Left cardiac atrium (tissue), 4 donors: Measurements from ENCODE around the gene ZNF205. TPM values are rescaled to one million over a fixed set of nuclear protein-coding genes. Genes with fewer than 3 reads are reported as not detected.
"Not testable (repeated sequence)": the region's sequence is repeated elsewhere in the genome, so short reads cannot be mapped to it uniquely, and the experiment has no call there.

Source experiments
- ATAC-seq, 2 donors: fragments of 200-7000 bp; cut with Tn5 transposase; one replicate each; pipeline ENCODE4 v1.9.1; 2020; ENCODE audit warnings: mild to moderate bottlenecking in 2 of 2, moderate library complexity in 2 of 2
- DNase-seq: peaks from one replicate; pipeline ENCODE4 v3.0.0-alpha.2; 2020
- intact Hi-C, 2 donors: fragments of 100-400 bp; cut with DNase I; formaldehyde crosslinking; loops; one replicate each; pipeline versions ENCODE4 v1.14.1 to v1.15.1; 2022 to 2023
- total RNA-seq, 2 donors: library from RNA; stranded (reverse); fragmentation: NEBNext Ultra II Directional; extraction: Animal tissue kit (Norgen Biotek cat#: 25700); gene quantifications; one replicate each; pipeline ENCODE4 v1.2.1, GENCODE V29; 2021
- donor health status: DM: no; HTN: yes; CAD: no.
- donor health status: DM: no; HTN: yes; CAD: no; lungs with severe emphysema.
- donor health status: DM: yes; HTN: yes; CAD: no.
- donor health status: Dilated cardiomyopathy.

The ZNF205 gene
- total RNA-seq, 2 donors from 2014 or later, result 7.0 to 7.2 TPM

GRCh38 chr16:3121851-3122467 lies 9.6 kb downstream of the ZNF205 start:
- ATAC-seq, result no peak
- intact Hi-C loops, result no loop called here
- no peak for DNase-seq

GRCh38 chr16:3122926-3123570 lies 10.7 kb downstream of the ZNF205 start:
- intact Hi-C loops, result no loop called here
- ATAC-seq (no peak), DNase-seq (no peak)

- ATAC-seq (peak; percentile 97 to 98), DNase-seq (peak; percentile 97)
- intact Hi-C loops, result no loop called here
Measured at GRCh38 chr16:3123986-3124886, 11.8 kb downstream of the ZNF205 start.

- ATAC-seq, result no peak
- no peak for DNase-seq
- intact Hi-C loops, result loop anchor here in 1 of 2 donors (2.0 kb wide), 1 partner anchor 69 kb away; no protein-coding TSS in a partner anchor
Measured at GRCh38 chr16:3127745-3128144, 15.4 kb downstream of the ZNF205 start.

GRCh38 chr16:3129137-3130131 lies 17.0 kb downstream of the ZNF205 start:
- ATAC-seq (peak; percentile 68 to 79), DNase-seq (peak; percentile 76)
- intact Hi-C loops, result loop anchor here in 1 of 2 donors (2.0 to 5.0 kb wide), 2 partner anchors 71 to 102 kb away; no protein-coding TSS in a partner anchor

DNA sequence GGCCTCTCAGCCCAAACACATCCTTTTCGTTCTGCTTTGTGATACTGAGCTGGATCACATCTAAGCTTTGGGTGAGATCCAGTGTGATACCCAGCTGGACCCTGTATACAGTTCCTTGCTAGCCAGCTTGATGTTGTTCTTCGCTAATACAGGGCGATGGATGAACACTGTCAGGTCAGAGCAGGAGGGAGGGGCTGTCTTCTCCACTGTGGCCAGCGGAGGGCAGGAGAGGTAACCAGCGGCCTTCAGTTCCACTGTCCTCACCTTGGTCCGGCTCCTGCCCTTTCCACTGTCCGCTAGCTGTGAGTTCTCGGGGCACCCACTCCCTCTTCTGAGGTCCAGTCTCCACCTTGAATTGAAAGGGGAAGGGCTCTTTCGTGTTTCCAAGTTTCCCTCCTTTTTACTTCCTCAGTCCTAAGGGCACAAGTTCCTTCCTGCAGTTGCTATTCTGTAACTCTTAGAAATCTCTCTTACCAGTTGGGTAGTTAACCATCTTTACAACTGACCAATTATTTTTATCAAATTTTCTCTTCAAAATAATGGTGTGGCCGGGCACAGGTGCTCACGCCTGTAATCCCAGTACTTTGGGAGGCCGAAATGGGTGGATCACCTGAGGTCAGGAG lies 19.5 kb downstream of the ZNF205 start:
- intact Hi-C loops, result loop anchor here in 1 of 2 donors (5.0 kb wide), 1 partner anchor 105 kb away; no protein-coding TSS in a partner anchor
- no peak for ATAC-seq
- no peak for DNase-seq

DNA sequence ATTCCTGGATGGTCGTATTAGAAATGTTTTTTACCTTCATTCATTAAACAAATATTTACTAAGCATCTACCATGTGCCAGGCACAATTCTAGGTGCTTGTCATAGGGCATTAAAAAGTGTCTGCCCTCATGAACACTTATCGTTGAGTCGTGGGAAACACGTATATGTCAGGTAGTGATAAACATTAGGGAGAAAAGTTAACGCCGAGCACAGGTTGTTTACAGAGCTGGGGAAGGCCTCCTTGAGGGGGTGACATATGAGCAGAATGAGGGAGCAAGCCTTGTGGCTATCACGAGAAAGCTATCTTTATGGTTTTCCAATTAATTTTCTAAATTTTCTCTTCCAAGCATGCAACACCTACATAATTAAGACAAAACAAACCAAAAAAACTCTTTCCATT lies 21.5 kb downstream of the ZNF205 start:
- ATAC-seq (no peak), DNase-seq (no peak)
- intact Hi-C loops, result loop anchor here in 1 of 2 donors (5.0 kb wide), 1 partner anchor 107 kb away; no protein-coding TSS in a partner anchor

- ATAC-seq (peak; percentile 97), DNase-seq (peak; percentile 96)
- intact Hi-C loops, result loop anchor here in 1 of 2 donors (5.0 kb wide), 1 partner anchor 107 kb away; no protein-coding TSS in a partner anchor
Measured at GRCh38 chr16:3134338-3135125, 22.1 kb downstream of the ZNF205 start, which contains the start of gene ZNF213. TSS of gene ZNF213 (plus strand) at chr16:3135029. CDS start at chr16:3137281, 2,252 bp downstream.

- DNase-seq (no peak), ATAC-seq (no peak)
- intact Hi-C loops, result no loop called here
Measured at GRCh38 chr16:3135126-3135715, 22.8 kb downstream of the ZNF205 start.

GRCh38 chr16:3137267-3137666 lies 24.9 kb downstream of the ZNF205 start:
- intact Hi-C loops, result no loop called here
- peak; percentile 18 for DNase-seq
- no peak for ATAC-seq

DNA sequence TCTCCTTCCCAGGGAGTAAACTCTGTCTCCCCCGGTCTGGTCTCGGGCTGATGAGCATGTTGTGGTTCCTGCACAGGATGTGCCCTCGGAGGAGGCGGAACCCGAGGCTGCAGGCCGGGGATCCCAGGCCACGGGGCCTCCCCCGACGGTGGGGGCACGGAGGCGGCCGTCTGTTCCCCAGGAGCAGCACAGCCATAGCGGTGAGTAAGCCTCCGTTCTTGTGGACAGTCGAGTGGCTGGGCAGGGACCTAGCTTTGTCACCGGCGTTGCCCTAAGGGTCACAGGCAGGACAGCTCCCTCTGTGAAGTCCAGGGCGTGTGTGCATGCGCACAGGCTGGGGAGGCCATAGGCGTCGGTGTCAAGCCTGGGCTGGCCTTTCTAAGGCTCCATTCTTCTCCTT lies 26.0 kb downstream of the ZNF205 start:
- no peak for ATAC-seq
- DNase-seq, result peak; percentile 14
- intact Hi-C loops, result no loop called here

DNA sequence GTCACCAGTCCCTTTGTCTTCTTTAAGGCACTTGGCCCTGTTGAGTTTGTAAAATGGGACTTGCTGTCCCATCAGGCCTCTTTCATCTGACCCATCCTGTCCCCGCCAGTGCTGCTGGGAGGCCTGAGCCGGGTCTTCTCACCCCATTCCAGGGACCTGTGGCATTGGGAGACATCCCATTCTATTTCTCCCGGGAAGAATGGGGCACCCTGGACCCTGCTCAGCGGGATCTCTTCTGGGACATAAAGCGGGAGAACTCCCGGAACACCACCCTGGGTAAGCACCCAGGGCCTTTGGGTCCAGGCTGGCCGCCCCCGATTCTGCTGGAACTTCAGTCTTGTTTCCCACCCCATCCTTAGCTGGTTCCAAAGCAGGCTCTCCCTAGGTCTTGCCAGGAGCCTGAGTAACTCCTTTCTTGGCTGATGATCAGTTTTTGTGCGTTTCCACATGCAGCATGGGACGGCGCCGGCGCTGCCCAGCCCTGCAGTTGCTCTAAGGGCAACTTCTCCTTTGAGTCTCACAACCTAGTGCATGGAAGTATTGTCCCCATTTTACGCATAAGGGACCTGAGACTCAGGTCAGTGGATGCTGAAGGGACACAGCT lies 26.5 kb downstream of the ZNF205 start:
- ATAC-seq (no peak), DNase-seq (peak; percentile 13)
- intact Hi-C loops, result no loop called here

DNA sequence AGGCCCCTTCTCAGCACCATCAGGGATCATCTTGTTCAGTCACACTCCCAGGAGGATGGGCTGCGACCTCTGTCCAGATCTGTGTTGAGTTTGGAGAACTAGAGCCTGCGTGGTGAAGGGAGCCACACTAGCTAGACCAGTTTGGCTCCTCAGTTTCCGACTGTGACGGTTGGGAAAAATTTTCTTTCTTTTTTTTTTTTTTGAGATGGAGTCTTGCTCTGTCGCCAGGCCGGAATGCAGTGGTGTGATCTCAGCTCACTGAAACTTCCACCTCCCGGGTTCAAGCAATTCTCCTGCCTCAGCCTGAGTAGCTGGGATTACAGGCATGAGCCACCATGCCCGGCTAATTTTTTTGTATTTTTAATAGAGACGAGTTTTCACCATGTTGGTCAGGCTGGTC lies 27.2 kb downstream of the ZNF205 start:
- intact Hi-C loops, ATAC-seq, DNase-seq: not testable (repeated sequence)

DNA sequence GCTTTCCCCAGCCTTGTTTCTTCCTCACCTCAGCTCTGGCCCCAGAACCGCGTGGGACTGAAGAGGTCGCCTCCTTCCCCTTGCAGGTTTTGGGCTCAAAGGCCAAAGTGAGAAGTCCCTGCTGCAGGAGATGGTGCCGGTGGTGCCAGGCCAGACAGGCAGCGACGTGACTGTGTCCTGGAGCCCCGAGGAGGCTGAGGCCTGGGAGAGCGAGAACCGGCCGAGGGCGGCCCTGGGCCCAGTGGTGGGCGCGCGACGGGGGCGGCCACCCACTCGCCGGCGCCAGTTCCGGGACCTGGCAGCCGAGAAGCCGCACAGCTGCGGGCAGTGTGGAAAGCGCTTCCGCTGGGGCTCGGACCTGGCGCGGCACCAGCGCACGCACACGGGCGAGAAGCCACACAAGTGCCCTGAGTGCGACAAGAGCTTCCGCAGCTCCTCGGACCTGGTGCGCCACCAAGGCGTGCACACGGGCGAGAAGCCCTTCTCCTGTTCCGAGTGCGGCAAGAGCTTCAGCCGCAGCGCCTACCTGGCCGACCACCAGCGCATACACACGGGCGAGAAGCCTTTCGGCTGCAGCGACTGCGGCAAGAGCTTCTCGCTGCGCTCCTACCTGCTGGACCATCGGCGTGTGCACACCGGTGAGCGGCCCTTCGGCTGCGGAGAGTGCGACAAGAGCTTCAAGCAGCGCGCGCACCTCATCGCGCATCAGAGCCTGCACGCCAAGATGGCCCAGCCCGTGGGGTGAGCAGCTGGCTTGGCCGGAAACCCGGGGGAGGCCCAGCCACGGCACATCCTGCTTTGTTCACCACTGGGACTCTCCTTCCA lies 28.4 kb downstream of the ZNF205 start:
- intact Hi-C loops, result no loop called here
- DNase-seq, result peak; percentile 25
- no peak for ATAC-seq

DNA sequence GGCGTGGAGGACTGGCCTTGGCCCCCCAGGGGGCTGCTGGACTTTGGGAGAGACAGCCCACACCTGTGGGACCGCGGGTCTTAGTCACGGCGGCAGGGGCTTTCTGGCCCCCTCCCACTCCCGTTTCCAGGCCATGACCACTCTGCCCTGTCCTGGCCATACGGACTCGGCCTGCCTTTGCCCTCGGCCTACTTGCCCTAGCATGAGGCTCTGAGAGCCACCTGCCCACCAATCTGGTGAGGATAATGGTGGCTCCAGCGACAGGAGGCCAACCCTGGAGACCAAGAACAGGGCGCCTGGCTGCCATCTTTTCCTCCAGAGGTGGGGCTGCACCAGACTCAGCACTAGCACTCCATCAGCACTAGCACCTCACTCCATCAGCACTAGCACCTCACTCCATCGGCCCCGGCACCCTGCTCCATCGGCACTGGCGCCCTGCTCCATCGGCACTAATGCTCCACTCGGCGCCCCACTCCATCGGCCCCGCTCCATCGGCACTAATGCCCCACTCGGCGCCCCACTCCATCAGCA lies 29.5 kb downstream of the ZNF205 start:
- no peak for DNase-seq
- intact Hi-C loops, result no loop called here
- no peak for ATAC-seq
